ENCODE measurements around the gene TNFRSF19.
A peak's percentile ranks its signal among the peaks of the same experiment; 100 is the strongest.

TNFRSF19 gene

DNA sequence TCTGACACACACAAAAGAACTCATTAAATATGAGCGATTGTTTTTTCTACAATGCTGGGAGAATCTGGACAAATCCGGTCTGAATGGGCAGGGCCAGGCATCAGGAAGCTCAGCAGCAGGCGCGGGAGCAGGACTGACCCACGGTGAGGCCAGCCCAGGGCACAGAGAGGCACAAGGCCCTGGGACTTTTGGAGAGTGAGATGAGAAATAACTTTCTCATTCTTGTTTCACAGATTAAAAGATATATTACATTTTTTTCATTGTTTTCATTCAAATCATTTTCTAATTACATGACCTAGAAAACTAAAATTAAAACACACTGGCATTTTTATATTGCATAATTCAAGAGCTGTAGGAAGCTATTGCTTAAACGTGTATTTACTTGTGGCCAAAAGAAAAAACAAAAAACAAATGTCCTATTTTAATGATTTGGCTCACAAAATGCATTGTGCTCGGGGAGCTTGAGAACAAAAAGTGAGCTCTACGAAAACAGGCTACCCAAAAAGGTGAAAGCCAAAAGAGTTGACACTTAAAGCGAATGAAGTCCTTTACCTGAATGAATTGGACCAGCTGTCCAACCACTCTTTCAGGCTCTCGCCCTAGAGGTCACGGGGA is 133.1 kb downstream of the TNFRSF19 start:
- ATAC-seq: peak; percentile 35; the same call in 2 of the 3 replicates
- no peak for TF ChIP-seq ZNF70 (CRISPR knock-in tag; IDR thresholded peaks at IDR 0.05)
- TF ChIP-seq TCF4 (CRISPR knock-in tag; IDR thresholded peaks at IDR 0.05; ENCODE audit: borderline replicate concordance): no peak
- TF ChIP-seq PPARA (CRISPR knock-in tag; IDR thresholded peaks at IDR 0.05; ENCODE audit: borderline replicate concordance): no peak
- TF ChIP-seq ISL1 (CRISPR knock-in tag; IDR thresholded peaks at IDR 0.05): no peak
- TF ChIP-seq, protein P1, sequence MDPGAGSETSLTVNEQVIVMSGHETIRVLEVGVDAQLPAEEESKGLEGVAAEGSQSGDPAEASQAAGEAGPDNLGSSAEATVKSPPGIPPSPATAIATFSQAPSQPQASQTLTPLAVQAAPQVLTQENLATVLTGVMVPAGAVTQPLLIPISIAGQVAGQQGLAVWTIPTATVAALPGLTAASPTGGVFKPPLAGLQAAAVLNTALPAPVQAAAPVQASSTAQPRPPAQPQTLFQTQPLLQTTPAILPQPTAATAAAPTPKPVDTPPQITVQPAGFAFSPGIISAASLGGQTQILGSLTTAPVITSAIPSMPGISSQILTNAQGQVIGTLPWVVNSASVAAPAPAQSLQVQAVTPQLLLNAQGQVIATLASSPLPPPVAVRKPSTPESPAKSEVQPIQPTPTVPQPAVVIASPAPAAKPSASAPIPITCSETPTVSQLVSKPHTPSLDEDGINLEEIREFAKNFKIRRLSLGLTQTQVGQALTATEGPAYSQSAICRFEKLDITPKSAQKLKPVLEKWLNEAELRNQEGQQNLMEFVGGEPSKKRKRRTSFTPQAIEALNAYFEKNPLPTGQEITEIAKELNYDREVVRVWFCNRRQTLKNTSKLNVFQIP (CRISPR knock-in tag; IDR thresholded peaks at IDR 0.05; ENCODE audit: borderline replicate concordance, low read depth): no peak
- no peak for TF ChIP-seq CSDC2 (CRISPR knock-in tag; IDR thresholded peaks at IDR 0.05)
- TF ChIP-seq ZFP3 (CRISPR knock-in tag; IDR thresholded peaks at IDR 0.05): no peak

DNA sequence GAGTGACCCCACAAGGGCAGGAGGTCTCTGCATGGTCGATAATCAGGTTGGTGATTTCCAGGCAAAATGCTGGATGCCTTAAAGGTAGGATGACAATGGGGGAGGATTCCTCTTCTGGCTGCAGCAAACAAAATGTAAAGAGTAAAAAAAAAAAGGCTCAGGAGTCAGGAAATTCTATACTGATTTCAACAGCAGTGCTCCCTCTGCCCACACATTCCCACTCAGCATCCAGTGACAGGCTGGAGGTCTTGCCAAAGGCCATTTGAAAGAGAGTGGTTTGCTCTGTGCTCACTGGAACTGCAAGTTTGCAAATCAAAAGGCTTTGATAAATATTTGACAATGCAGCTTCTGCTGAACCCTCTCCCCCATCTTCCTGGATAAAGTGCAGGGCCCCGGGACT is 135.4 kb downstream of the TNFRSF19 start:
- no peak for TF ChIP-seq BACH2 (CRISPR knock-in tag; IDR thresholded peaks at IDR 0.05; ENCODE audit: borderline replicate concordance)
- no peak for TF ChIP-seq ESRRG (CRISPR knock-in tag; IDR thresholded peaks at IDR 0.05)
- no peak for TF ChIP-seq TOX (CRISPR knock-in tag; IDR thresholded peaks at IDR 0.05; ENCODE audit: borderline replicate concordance)
- TF ChIP-seq ZFP30 (CRISPR knock-in tag; IDR thresholded peaks at IDR 0.05): no peak
- no peak for TF ChIP-seq SNAI2 (CRISPR knock-in tag; IDR thresholded peaks at IDR 0.05)
- TF ChIP-seq, protein P2, sequence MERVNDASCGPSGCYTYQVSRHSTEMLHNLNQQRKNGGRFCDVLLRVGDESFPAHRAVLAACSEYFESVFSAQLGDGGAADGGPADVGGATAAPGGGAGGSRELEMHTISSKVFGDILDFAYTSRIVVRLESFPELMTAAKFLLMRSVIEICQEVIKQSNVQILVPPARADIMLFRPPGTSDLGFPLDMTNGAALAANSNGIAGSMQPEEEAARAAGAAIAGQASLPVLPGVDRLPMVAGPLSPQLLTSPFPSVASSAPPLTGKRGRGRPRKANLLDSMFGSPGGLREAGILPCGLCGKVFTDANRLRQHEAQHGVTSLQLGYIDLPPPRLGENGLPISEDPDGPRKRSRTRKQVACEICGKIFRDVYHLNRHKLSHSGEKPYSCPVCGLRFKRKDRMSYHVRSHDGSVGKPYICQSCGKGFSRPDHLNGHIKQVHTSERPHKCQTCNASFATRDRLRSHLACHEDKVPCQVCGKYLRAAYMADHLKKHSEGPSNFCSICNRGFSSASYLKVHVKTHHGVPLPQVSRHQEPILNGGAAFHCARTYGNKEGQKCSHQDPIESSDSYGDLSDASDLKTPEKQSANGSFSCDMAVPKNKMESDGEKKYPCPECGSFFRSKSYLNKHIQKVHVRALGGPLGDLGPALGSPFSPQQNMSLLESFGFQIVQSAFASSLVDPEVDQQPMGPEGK (CRISPR knock-in tag; IDR thresholded peaks at IDR 0.05; ENCODE audit: borderline replicate concordance): no peak
- no peak for TF ChIP-seq ZNF70 (CRISPR knock-in tag; IDR thresholded peaks at IDR 0.05)
- TF ChIP-seq ZNF565 (CRISPR knock-in tag; conservative IDR thresholded peaks at IDR 0.05; ENCODE audit: low read depth): no peak
- TF ChIP-seq ZC3H10 (CRISPR knock-in tag; IDR thresholded peaks at IDR 0.05): no peak
- TF ChIP-seq, protein P3, sequence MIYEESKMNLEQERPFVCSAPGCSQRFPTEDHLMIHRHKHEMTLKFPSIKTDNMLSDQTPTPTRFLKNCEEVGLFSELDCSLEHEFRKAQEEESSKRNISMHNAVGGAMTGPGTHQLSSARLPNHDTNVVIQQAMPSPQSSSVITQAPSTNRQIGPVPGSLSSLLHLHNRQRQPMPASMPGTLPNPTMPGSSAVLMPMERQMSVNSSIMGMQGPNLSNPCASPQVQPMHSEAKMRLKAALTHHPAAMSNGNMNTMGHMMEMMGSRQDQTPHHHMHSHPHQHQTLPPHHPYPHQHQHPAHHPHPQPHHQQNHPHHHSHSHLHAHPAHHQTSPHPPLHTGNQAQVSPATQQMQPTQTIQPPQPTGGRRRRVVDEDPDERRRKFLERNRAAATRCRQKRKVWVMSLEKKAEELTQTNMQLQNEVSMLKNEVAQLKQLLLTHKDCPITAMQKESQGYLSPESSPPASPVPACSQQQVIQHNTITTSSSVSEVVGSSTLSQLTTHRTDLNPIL (CRISPR knock-in tag; IDR thresholded peaks at IDR 0.05; ENCODE audit: low read depth): no peak
- ATAC-seq: no peak

DNA sequence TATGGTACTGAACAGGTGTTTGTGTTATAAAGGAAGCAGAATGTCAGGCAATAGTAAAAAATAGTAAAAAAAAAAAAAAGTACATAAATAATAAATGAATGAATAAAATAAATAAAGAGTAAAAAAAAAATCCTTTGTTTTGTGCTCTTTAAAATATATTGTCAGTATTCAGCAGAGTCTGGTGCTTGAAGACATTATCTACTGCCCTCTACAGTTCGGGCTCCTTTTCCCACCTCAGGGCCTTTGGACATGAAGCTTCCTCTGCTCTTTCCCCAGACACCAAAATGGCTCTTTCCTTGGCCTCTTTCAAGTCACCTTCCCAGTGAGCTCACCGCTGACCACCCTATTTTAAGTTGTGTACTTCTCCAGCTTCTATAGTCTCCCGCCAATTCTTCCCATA is 137.5 kb downstream of the TNFRSF19 start:
- no peak for TF ChIP-seq PPARA (CRISPR knock-in tag; IDR thresholded peaks at IDR 0.05; ENCODE audit: borderline replicate concordance)
- no peak for TF ChIP-seq ZFP30 (CRISPR knock-in tag; IDR thresholded peaks at IDR 0.05)
- TF ChIP-seq TOX (CRISPR knock-in tag; IDR thresholded peaks at IDR 0.05; ENCODE audit: borderline replicate concordance): no peak
- TF ChIP-seq GLIS3 (CRISPR knock-in tag; IDR thresholded peaks at IDR 0.05): no peak
- no peak for TF ChIP-seq ARNTL (CRISPR knock-in tag; IDR thresholded peaks at IDR 0.05; ENCODE audit: borderline replicate concordance, low read depth)
- no peak for TF ChIP-seq ZNF565 (CRISPR knock-in tag; conservative IDR thresholded peaks at IDR 0.05; ENCODE audit: low read depth)
- TF ChIP-seq, protein P3 (CRISPR knock-in tag; IDR thresholded peaks at IDR 0.05; ENCODE audit: low read depth): no peak
- TF ChIP-seq SNAI2 (CRISPR knock-in tag; IDR thresholded peaks at IDR 0.05): no peak
- TF ChIP-seq TCF4 (CRISPR knock-in tag; IDR thresholded peaks at IDR 0.05; ENCODE audit: borderline replicate concordance): no peak
- TF ChIP-seq ZNF70 (CRISPR knock-in tag; IDR thresholded peaks at IDR 0.05): no peak
- TF ChIP-seq CSDC2 (CRISPR knock-in tag; IDR thresholded peaks at IDR 0.05): no peak
- TF ChIP-seq, protein P4, sequence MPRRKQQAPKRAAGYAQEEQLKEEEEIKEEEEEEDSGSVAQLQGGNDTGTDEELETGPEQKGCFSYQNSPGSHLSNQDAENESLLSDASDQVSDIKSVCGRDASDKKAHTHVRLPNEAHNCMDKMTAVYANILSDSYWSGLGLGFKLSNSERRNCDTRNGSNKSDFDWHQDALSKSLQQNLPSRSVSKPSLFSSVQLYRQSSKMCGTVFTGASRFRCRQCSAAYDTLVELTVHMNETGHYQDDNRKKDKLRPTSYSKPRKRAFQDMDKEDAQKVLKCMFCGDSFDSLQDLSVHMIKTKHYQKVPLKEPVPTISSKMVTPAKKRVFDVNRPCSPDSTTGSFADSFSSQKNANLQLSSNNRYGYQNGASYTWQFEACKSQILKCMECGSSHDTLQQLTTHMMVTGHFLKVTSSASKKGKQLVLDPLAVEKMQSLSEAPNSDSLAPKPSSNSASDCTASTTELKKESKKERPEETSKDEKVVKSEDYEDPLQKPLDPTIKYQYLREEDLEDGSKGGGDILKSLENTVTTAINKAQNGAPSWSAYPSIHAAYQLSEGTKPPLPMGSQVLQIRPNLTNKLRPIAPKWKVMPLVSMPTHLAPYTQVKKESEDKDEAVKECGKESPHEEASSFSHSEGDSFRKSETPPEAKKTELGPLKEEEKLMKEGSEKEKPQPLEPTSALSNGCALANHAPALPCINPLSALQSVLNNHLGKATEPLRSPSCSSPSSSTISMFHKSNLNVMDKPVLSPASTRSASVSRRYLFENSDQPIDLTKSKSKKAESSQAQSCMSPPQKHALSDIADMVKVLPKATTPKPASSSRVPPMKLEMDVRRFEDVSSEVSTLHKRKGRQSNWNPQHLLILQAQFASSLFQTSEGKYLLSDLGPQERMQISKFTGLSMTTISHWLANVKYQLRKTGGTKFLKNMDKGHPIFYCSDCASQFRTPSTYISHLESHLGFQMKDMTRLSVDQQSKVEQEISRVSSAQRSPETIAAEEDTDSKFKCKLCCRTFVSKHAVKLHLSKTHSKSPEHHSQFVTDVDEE (CRISPR knock-in tag; IDR thresholded peaks at IDR 0.05): no peak
- no peak for TF ChIP-seq RARB (CRISPR knock-in tag; IDR thresholded peaks at IDR 0.05)
- TF ChIP-seq, protein P5, sequence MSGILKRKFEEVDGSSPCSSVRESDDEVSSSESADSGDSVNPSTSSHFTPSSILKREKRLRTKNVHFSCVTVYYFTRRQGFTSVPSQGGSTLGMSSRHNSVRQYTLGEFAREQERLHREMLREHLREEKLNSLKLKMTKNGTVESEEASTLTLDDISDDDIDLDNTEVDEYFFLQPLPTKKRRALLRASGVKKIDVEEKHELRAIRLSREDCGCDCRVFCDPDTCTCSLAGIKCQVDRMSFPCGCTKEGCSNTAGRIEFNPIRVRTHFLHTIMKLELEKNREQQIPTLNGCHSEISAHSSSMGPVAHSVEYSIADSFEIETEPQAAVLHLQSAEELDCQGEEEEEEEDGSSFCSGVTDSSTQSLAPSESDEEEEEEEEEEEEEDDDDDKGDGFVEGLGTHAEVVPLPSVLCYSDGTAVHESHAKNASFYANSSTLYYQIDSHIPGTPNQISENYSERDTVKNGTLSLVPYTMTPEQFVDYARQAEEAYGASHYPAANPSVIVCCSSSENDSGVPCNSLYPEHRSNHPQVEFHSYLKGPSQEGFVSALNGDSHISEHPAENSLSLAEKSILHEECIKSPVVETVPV (CRISPR knock-in tag; IDR thresholded peaks at IDR 0.05): no peak
- TF ChIP-seq ESRRG (CRISPR knock-in tag; IDR thresholded peaks at IDR 0.05): no peak
- no peak for TF ChIP-seq ZNF8 (CRISPR knock-in tag; IDR thresholded peaks at IDR 0.05)
- TF ChIP-seq BACH2 (CRISPR knock-in tag; IDR thresholded peaks at IDR 0.05; ENCODE audit: borderline replicate concordance): no peak
- TF ChIP-seq, protein P2 (CRISPR knock-in tag; IDR thresholded peaks at IDR 0.05; ENCODE audit: borderline replicate concordance): no peak
- TF ChIP-seq ISL1 (CRISPR knock-in tag; IDR thresholded peaks at IDR 0.05): no peak
- ATAC-seq: peak; percentile 62; the same call in 2 of the 3 replicates
